GM19324 (cell line): ENCODE results near the gene GRID1.

Experiments used
- ATAC-seq: cut with Tn5 transposase; IDR thresholded peaks from one replicate; pipeline ENCODE4 v1.9.1; 2021; ENCODE audit warnings: mild to moderate bottlenecking, moderate library complexity; ENCODE audit not compliant: unreplicated experiment, low FRiP score

The GRID1 gene

GRCh38 chr10:86075512-86075911 is 291.1 kb downstream of the GRID1 start:
- ATAC-seq, result no peak

DNA sequence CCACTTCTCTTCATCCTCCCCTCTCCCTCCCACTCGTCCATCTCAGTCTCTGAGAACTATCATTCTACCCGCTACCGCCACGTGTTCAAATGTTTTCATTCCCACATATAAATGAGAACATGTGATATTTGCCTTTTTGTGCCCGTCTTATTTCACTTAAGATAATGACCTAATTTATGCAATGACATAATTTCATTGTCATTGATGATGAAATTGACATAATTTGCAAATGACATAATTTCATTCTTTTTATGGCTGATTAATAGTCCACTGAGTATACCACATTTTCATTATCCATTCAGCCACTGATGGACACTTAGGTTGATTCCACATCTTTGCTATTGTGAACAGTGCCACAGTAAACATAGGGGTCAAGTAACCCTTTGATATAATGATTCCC is 292.3 kb downstream of the GRID1 start:
- no peak for ATAC-seq

DNA sequence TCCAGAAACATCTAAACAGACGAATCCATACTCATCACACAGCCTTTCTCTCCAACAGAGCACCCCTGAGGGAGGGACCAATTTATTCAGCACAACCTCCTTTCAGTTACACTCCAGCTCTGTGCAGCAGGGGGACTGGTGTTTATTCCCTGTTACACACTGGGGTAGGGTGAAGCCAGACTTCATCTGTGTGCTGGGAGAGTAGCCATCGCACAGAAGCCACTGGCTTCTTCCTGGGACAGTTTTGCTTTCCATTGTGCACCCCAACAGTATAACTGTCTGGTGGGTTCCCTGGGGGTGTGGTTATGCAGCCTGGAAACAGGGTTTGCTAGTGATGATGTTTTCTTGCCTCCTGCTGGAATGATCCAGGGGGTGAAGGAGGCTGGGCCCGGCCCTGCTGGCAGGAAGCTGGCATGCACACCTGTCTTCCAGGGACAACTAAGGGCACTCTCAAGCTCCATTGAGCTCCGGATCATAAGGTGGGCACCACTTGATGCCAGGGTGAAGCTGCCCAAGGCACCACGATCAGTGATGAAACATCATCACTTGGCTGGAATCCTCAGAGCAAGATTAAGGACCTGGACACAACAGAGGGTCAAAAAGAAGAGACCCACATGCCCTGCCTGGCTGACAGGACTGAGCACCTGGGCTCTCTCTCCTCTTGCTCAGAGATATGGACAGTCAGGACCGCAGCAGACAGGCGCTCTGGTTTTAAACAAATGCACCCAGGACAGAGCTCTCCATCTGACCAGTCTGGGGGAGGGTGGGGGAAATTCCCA is 293.2 kb downstream of the GRID1 start:
- no peak for ATAC-seq

- no peak for ATAC-seq
Measured at GRCh38 chr10:86072413-86072812, 294.2 kb downstream of the GRID1 start.

- ATAC-seq, result no peak
Measured at GRCh38 chr10:86071758-86072157, 294.8 kb downstream of the GRID1 start.

GRCh38 chr10:86071145-86071544 is 295.4 kb downstream of the GRID1 start:
- ATAC-seq, result no peak

DNA sequence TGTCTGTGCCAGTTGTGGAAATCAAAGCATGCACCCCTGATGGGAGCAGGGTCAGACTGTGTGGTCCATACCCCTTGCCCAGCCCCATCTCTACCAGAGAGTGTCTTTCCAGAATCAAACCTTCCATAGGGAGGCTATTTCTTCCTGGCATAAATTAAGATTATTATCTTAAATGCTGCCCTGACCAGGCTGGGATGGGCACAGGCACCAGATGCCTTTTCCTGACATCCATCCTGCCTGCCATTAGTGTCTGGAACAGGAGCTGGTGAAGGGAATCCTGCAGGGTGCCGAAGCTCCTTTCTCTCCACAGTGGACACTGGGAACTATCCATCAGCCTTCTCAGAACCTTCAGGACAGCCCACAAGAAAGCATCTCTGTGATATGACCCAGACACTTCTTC is 296.3 kb downstream of the GRID1 start:
- ATAC-seq, result no peak

DNA sequence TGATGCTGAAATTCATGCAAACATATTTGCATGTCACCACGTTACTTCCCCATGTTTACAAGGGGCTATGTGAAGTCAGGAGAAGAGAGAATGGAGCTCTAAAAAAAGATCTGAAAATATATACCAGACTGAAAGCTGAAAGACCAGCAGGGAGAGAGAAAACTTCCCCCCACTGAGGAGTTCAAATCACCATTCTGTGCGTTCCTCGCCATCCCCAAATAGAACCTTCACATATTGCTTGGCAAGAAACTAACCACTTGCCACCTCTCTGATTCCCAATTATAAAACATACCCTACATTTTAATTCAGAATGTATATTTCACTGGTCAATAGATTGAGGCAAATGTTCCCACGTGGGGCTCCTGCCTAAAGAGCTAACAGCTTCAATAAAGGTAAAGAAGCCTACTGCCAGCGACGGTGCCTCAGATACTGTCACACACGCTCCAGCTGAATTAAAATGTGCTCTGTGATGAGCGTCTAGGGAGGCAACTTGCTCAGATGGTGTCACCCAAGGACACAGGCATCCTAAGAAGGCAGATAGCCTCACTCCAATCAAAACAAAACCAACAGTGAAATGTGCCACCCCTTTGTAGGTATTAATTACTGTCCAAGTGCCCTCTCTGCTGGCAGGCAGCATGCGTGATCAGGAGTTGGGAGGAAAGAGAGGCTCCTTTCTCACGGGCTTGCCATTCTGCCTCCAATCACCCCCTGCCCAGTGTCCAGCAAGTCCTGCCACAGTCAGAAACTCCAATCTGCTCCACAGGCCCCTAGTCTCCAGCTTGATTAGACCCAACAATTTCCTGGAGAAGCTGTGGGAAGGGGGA is 298.2 kb downstream of the GRID1 start:
- ATAC-seq, result no peak

- no peak for ATAC-seq
Measured at GRCh38 chr10:86067436-86068050, 299.1 kb downstream of the GRID1 start.

- no peak for ATAC-seq
Measured at GRCh38 chr10:86066696-86067095, 299.9 kb downstream of the GRID1 start.

DNA sequence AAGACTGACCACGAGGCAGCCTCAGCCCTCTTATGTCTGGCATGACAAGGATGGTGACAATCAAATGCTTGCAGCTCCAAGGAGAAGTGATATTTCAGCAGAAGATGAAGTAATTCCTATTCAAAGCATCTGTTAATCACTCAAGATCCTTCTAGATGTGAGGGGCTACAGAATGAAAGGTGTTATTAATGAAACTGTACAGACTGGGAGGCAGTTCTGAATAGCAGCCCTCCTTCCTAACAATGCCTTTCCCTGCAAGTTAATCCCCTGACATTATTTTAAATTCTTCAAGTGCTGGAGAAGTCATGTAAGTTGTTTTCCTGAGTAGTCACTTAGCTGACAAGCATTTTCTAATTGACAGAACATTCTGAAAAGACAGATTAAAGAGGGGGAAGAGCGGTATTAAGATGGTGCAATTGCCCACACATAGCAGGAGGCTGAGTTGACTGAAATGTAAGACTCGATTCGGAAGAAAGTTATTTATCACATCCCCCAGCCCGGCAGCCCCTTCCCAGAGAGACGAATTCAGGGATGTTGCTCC is 300.8 kb downstream of the GRID1 start:
- no peak for ATAC-seq

GRCh38 chr10:86064931-86065662 is 301.5 kb downstream of the GRID1 start:
- no peak for ATAC-seq

DNA sequence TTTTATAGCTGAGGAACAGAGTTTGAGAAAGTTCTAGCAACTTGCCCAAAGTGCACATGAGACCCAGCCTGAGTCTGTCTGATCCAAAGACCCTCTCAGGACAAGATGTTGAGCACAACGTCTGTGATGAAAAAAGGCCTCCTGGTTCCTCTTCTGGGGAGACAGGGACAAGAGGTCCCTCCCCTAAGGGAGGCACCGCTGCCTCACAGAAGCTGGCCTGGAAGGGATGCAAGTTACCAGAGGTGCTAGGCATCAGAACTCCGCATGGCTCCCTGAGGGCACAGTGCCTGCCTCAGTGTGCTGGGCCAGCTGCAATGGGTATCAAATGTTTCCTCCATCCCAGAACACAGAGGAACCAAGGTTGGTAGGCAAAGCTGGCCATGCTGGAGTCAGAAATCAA is 302.4 kb downstream of the GRID1 start:
- ATAC-seq, result no peak

DNA sequence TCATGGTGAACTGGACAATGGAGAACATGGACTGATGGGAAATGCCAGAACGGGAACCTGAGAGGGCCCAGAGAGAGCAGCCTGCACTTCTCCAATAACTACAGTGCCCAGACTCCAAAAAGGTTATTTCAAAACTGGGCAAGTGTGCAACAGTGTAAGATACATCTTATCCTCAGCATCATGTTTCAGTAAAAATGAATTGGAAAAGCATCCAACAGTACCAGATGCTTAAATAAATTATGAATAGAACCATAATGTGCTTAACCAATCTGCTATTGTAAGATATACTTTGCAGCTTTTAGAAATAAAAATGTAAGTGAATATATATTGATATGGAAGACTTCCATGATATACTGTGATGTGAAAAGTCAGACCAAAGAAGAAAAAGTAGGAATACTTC is 303.3 kb downstream of the GRID1 start:
- ATAC-seq, result no peak

DNA sequence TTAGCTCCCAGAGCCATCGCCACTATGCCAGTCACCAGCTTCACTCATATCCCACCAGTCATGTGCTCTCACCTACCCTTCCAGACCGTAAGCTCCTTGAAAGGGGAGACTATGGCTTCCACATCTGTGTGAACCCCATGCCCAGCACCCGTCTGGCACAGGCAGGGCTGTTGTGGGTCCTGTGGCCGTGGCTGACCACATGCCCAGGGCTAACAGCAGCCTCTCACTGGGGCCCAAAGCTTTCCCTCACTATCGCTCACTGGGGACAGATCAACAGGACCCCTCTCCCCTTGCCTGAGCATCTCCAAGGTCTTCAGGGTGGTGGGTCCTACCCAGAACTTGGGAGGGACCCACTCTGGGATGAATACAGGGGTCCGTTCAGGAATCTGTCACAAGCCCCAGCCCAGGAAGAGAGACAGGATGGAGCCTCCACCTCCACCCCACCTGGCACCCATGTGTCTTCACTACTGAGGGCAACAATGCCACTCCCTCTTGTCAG is 303.9 kb downstream of the GRID1 start:
- no peak for ATAC-seq

DNA sequence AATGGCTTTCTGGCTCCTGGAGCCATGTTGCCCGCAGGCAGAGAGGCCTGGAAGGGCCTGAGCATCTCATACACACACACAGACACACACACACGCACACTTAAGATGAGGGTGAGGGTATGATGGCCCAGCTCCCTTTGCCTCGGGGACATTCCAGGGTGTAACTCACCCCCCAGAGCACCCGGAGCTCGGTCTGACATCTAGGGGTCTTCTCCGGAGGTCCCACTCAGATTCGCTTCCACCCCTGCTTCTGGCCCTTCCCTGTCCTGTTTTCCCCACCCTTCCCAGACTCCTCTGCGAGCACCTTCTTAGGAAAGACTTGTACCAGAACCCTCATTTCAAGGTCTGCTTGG is 304.4 kb downstream of the GRID1 start:
- no peak for ATAC-seq

DNA sequence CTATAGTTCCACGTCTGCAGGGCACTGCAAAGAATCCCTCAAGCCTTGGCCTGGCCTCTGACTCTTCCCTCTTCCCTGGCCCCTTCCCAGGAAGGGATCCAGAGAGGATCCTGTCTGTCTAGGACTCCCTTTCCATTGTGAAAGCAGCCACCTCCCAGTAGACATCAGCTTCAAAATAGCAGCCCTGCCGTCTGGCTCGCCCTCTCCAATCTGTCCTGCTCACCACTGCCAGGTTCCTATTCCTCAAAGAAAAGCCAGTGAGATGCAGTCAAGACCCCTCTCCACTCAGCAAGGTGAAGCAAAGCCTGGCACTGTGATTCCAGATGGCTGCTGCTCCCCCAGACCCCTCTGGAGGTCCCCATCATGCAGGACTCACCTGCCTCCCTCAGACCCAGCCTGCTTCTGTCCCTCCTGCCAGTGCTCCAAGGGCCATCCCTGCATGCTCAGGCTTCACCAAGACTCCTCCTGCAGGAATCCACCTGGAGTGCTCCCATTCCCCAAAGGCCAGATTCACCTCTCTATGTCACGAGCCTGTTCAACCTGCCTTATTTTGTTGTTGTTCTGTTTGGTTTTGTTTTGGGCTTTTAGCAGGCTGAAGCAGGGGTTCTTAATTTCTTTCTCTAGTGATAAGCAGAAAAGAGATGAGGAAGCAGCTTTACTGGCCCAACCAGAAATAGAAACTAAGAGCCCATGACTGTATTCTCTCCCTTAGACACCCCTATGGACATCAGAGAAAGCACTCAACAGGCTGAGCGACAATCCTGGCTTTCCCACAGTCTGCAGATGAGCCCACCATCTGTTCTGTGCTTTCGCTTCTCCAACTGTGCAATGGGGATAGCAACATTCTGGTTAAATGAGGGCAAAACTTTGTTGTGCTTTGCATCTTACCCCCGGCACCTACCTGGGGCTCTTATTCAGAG is 305.1 kb downstream of the GRID1 start:
- no peak for ATAC-seq

DNA sequence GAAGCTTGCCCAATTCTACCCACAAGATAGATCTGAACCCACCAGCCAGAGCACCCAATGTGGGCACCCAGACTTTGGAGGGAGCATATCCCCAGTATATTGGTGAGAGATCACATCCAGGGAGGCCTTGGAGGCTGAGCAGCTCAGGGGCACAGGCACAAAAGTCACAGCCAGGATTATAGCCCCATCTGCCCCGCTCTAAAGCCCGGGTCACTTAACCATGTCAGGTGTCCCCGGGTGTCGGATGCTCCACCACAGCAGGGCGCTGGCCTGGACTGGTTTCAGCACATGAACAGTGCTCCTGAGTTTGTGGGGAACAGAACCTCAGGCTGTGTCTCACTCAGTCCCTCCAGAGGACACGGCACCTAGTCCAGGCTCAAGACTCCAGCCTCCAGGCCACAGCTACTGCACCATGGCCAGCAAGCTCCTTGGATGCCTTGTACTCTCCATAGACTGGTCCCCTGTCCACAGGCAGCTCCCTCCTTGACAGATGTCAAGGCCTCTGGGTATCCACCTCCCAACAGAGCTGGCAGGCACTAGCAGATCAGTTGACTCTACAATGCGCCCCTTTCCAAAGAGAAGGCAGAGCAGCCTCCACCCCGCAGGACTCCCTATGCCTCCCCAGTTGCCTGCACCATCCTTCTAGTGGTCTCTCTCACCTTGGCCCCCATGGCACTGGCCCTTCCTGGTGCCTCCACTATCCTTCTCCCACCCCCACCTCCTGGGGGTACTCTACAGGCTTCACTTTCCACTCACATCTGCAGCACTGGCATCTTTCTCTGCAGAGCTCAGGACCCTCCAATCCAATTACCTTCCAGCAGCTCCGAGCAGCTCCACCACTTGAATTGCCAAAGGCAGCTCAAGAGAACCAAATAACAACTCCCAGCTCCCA is 306.0 kb downstream of the GRID1 start:
- no peak for ATAC-seq
